ENCODE measurements around the gene FAU. TPM values are rescaled to one million over a fixed set of nuclear protein-coding genes. Genes with fewer than 3 reads are reported as not detected.
A peak's percentile ranks its signal among the peaks of the same experiment; 100 is the strongest.

FAU gene
- total and polyA plus RNA-seq, 2 of the 13 experiments (the other 11 are each of a cell fraction or from before 2014, with no cell fraction given): 374 to 869 TPM

GRCh38 chr11:65078151-65078550 is 43.8 kb downstream of the FAU start (continued):
- TF ChIP-seq FUBP1 (CRISPR knock-in tag; IDR thresholded peaks at IDR 0.05; ENCODE audit: borderline replicate concordance): no peak
- no peak for TF ChIP-seq TMF1 (CRISPR knock-in tag; IDR thresholded peaks at IDR 0.05; ENCODE audit: low read depth)
- TF ChIP-seq RBFOX2 (IDR thresholded peaks at IDR 0.05; ENCODE audit: low read depth, low read length): no peak
- no peak for TF ChIP-seq ZNF160 (CRISPR knock-in tag; IDR thresholded peaks at IDR 0.05)
- no peak for TF ChIP-seq HOXA7 (CRISPR knock-in tag; IDR thresholded peaks at IDR 0.05)
- no peak for TF ChIP-seq ZSCAN21 (CRISPR knock-in tag; IDR thresholded peaks at IDR 0.05; ENCODE audit: borderline replicate concordance)
- TF ChIP-seq ZNF20 (CRISPR knock-in tag; IDR thresholded peaks at IDR 0.05): no peak
- no peak for TF ChIP-seq ZMAT5 (CRISPR knock-in tag; IDR thresholded peaks at IDR 0.05; ENCODE audit: borderline replicate concordance, low read depth)
- TF ChIP-seq BCL6 (CRISPR knock-in tag; IDR thresholded peaks at IDR 0.05): no peak
- no peak for TF ChIP-seq NCOA2 (CRISPR knock-in tag; IDR thresholded peaks at IDR 0.05)
- TF ChIP-seq ARID2 (CRISPR knock-in tag; IDR thresholded peaks at IDR 0.05; ENCODE audit: borderline replicate concordance): no peak
- no peak for TF ChIP-seq ZNF709 (CRISPR knock-in tag; IDR thresholded peaks at IDR 0.05)
- no peak for TF ChIP-seq ISX (CRISPR knock-in tag; conservative IDR thresholded peaks at IDR 0.05)
- no peak for TF ChIP-seq ZSCAN9 (CRISPR knock-in tag; IDR thresholded peaks at IDR 0.05; ENCODE audit: borderline replicate concordance)
- TF ChIP-seq HDAC2 (CRISPR knock-in tag; IDR thresholded peaks at IDR 0.05): no peak
- TF ChIP-seq ZNF224 (CRISPR knock-in tag; IDR thresholded peaks at IDR 0.05): no peak
- TF ChIP-seq, protein P1, sequence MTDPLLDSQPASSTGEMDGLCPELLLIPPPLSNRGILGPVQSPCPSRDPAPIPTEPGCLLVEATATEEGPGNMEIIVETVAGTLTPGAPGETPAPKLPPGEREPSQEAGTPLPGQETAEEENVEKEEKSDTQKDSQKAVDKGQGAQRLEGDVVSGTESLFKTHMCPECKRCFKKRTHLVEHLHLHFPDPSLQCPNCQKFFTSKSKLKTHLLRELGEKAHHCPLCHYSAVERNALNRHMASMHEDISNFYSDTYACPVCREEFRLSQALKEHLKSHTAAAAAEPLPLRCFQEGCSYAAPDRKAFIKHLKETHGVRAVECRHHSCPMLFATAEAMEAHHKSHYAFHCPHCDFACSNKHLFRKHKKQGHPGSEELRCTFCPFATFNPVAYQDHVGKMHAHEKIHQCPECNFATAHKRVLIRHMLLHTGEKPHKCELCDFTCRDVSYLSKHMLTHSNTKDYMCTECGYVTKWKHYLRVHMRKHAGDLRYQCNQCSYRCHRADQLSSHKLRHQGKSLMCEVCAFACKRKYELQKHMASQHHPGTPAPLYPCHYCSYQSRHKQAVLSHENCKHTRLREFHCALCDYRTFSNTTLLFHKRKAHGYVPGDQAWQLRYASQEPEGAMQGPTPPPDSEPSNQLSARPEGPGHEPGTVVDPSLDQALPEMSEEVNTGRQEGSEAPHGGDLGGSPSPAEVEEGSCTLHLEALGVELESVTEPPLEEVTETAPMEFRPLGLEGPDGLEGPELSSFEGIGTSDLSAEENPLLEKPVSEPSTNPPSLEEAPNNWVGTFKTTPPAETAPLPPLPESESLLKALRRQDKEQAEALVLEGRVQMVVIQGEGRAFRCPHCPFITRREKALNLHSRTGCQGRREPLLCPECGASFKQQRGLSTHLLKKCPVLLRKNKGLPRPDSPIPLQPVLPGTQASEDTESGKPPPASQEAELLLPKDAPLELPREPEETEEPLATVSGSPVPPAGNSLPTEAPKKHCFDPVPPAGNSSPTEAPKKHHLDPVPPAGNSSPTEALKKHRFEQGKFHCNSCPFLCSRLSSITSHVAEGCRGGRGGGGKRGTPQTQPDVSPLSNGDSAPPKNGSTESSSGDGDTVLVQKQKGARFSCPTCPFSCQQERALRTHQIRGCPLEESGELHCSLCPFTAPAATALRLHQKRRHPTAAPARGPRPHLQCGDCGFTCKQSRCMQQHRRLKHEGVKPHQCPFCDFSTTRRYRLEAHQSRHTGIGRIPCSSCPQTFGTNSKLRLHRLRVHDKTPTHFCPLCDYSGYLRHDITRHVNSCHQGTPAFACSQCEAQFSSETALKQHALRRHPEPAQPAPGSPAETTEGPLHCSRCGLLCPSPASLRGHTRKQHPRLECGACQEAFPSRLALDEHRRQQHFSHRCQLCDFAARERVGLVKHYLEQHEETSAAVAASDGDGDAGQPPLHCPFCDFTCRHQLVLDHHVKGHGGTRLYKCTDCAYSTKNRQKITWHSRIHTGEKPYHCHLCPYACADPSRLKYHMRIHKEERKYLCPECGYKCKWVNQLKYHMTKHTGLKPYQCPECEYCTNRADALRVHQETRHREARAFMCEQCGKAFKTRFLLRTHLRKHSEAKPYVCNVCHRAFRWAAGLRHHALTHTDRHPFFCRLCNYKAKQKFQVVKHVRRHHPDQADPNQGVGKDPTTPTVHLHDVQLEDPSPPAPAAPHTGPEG (CRISPR knock-in tag; IDR thresholded peaks at IDR 0.05): no peak
- no peak for TF ChIP-seq ZBTB26 (CRISPR knock-in tag; IDR thresholded peaks at IDR 0.05; ENCODE audit: borderline replicate concordance)
- no peak for TF ChIP-seq THAP7 (CRISPR knock-in tag; IDR thresholded peaks at IDR 0.05)
- TF ChIP-seq POLR2G (IDR thresholded peaks at IDR 0.05; ENCODE audit: low read depth, low read length): no peak
- 0 out of 2 replicates have a peak, but pooled peaks have one; percentile 28 for TF ChIP-seq KDM2A (CRISPR knock-in tag; IDR thresholded peaks at IDR 0.05; ENCODE audit: borderline replicate concordance, low read depth)

All from HepG2 (cell line).